GM12892 (cell line): ENCODE data around the gene RAD51AP2. TPM values are rescaled to one million over a fixed set of nuclear protein-coding genes. Genes with fewer than 3 reads are reported as not detected.
"Not testable (repeated sequence)": the region's sequence is repeated elsewhere in the genome, so short reads cannot be mapped to it uniquely, and the experiment has no call there.

Experiments
- DNase-seq: peaks from one replicate; pipeline ENCODE4 v3.0.0; 2011; ENCODE audit not compliant: insufficient read length
- FAIRE-seq: peaks from 2 replicates; lab custom pipeline; 2011; peaks lifted over from hg19 to GRCh38; lab: Jason Lieb, UNC
- POLR2A ChIP-seq: IDR thresholded peaks from 2 replicates; pipeline ENCODE4 v1.6.1; 2011; ENCODE audit warnings: low read depth, low read length, control low read depth
- POLR2AphosphoS5 ChIP-seq: IDR thresholded peaks from 2 replicates; pipeline ENCODE4 v1.6.1; 2011; ENCODE audit warnings: low read depth, low read length, control low read depth
- TAF1 ChIP-seq: IDR thresholded peaks from 2 replicates; pipeline ENCODE4 v1.6.1; 2011; ENCODE audit warnings: low read depth, mild to moderate bottlenecking, control low read depth, low read length, borderline replicate concordance
- polyA plus RNA-seq: library from polyadenylated mRNA; unstranded; fragments of >200 nt; gene quantifications from one replicate; pipeline ENCODE4 v1.2.1, GENCODE V29; 2012; ENCODE audit warnings: missing spikeins, inconsistent platforms; ENCODE audit not compliant: missing spikeins

Gene RAD51AP2
- not detected for polyA plus RNA-seq

GRCh38 chr2:17518212-17519154 lies at the start of gene RAD51AP2:
RAD51AP2 (minus strand) TSS chr2:17518440; CDS start chr2:17518415, 25 bp downstream.
- TF ChIP-seq POLR2AphosphoS5 (no peak), POLR2A (peak; percentile 59; the same call in 1 of the 2 replicates)
- peak; percentile 46 for DNase-seq
- peak; percentile 91 for FAIRE-seq

- FAIRE-seq: not testable (repeated sequence)
Observed at GRCh38 chr2:17565726-17566125, 47.5 kb upstream of the RAD51AP2 start.

GRCh38 chr2:17558878-17559277 lies 40.6 kb upstream of the RAD51AP2 start:
- no peak for DNase-seq
- FAIRE-seq: no peak
- no peak for TF ChIP-seq POLR2A

More at GRCh38 chr2:17565726-17566125, 47.5 kb upstream of the RAD51AP2 start:
- DNase-seq: not testable (repeated sequence)

DNA sequence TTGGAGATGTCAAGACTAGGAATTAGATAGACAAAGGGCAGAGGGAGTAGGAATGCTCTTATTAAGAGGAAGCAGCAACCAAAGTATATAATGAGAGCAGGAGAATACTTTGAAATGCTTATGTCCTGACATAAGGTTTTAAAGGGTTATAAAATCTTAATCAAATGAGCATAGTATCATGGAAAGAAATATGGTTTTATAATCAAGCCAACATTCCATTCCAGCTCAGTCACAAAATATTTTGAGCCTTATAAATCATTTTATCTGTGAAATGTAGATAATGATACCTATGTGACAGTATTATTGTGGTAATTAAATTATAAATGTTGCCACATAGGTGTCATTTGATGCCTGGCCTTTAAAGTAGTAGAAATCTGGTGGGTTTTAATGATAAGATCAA lies 39.8 kb upstream of the RAD51AP2 start:
- no peak for FAIRE-seq
- TF ChIP-seq POLR2A: no peak
- no peak for TF ChIP-seq POLR2AphosphoS5
- TF ChIP-seq TAF1: no peak
- no peak for DNase-seq

GRCh38 chr2:17557596-17557995 lies 39.4 kb upstream of the RAD51AP2 start:
- FAIRE-seq (no peak), DNase-seq (no peak)
- TF ChIP-seq TAF1 (no peak), POLR2A (no peak), POLR2AphosphoS5 (no peak)

- no peak for TF ChIP-seq POLR2A
- no peak for TF ChIP-seq POLR2AphosphoS5
- TF ChIP-seq TAF1: no peak
- FAIRE-seq (no peak), DNase-seq (no peak)
Observed at GRCh38 chr2:17555150-17555549, 36.9 kb upstream of the RAD51AP2 start.

DNA sequence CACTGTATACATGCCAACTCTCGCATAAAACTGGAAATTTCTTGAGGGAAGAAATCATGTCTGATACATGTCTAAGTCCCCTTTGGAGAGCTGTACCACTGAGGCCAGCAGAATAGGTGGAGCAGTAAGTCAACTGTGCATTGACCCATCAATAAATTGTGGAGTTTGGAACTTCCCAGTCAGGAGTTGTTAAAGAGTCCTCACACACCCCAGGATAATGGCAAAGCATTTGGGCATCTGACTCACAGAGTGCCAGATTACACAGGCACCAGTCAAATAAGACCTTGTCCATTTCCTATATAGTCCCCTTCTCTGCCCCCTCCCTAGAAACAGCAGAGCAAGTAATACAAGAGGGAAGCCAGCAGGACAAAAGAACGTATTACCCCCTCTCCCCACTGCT lies 32.7 kb upstream of the RAD51AP2 start:
- FAIRE-seq: no peak
- TF ChIP-seq POLR2AphosphoS5 (no peak), TAF1 (no peak), POLR2A (no peak)
- no peak for DNase-seq

DNA sequence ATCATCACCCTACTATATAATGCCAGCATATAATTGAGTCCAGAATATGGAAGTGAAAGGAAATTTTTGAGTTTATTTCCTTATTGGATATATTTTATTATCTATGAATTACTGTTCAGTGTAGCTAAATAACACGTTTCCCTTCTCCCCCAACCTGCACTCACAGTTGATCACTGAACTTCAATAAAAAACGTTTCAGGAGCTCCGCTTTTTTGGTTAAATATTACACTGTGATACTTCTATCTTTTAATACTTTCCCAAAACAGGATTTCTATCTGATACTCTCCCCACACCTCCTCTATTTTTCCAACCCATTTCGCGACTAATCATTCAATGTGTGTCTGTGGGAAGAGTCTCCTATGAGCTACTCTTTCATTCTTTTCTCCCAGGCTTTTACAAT lies 29.5 kb upstream of the RAD51AP2 start:
- FAIRE-seq (no peak), DNase-seq (no peak)
- TF ChIP-seq TAF1 (no peak), POLR2A (no peak), POLR2AphosphoS5 (no peak)

GRCh38 chr2:17547237-17547636 lies 29.0 kb upstream of the RAD51AP2 start:
- FAIRE-seq: no peak
- DNase-seq: no peak
- no peak for TF ChIP-seq TAF1
- no peak for TF ChIP-seq POLR2AphosphoS5
- TF ChIP-seq POLR2A: no peak

- no peak for DNase-seq
- no peak for FAIRE-seq
- TF ChIP-seq TAF1 (no peak), POLR2AphosphoS5 (no peak), POLR2A (no peak)
Observed at GRCh38 chr2:17545680-17546613, 27.7 kb upstream of the RAD51AP2 start.

DNA sequence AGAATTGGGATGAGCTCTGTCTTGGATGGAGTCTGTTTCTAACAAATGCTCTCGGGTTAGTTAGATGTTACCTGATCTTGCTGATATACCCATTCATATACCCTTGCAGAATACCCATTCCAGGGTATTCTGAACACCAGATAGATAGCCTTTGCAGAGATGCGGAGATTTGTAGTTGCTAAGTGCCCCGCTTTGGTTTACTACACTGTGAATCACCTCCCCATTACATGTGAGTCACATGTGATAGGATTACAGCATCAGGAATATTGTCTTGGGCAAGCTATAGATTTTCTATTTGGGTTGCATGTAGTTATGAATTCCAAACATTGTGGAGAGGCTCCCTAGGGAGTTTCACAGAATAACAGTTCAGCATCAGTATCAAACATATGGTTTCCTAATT lies 26.0 kb upstream of the RAD51AP2 start:
- TF ChIP-seq TAF1 (no peak), POLR2AphosphoS5 (no peak), POLR2A (no peak)
- no peak for DNase-seq

More for the DNA sequence above, 26.0 kb upstream of the RAD51AP2 start:
- FAIRE-seq: no peak
